Fibroblast of lung (primary cell): Measurements from ENCODE around the gene ACE.

Experiments
- EZH2 ChIP-seq: IDR thresholded peaks from 2 replicates; pipeline ENCODE4 v1.5.1; 2012; ENCODE audit warnings: low read length, control low read depth, mild to moderate bottlenecking; ENCODE audit errors: missing control alignments
- TF ChIP-seq, protein P1 (sequence below), 2 donors: IDR thresholded peaks in 1 of 2; conservative IDR thresholded peaks in 1 of 2; 1 replicate in 1 of 2; 2 replicates in 1 of 2; pipeline ENCODE4 v1.5.1; 2011 to 2012; ENCODE audit warnings: low read length in 2 of 2, control low read depth in 1 of 2, inconsistent platforms in 1 of 2, low read depth in 1 of 2, mild to moderate bottlenecking in 1 of 2

DNA sequence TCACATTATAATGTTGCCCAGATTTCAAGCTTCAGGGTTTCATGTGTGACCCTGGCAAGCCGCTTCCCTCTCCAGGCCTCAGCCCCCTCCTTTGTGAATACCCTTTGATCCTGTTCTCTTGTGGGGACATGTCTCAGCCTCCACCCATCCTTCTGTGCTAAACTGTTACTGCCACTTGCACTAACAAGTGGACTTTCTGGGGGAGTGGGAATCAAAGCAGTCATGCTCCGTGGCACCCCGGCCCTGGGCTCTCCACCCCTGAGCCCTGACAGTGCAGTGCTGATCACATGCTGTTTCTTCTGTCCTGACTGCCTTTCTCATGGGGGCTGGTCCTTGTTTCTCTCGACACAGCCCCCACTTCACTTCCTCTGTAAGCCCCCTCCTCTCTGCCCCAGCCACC is 63.7 kb downstream of the ACE start:
- TF ChIP-seq, protein P1, sequence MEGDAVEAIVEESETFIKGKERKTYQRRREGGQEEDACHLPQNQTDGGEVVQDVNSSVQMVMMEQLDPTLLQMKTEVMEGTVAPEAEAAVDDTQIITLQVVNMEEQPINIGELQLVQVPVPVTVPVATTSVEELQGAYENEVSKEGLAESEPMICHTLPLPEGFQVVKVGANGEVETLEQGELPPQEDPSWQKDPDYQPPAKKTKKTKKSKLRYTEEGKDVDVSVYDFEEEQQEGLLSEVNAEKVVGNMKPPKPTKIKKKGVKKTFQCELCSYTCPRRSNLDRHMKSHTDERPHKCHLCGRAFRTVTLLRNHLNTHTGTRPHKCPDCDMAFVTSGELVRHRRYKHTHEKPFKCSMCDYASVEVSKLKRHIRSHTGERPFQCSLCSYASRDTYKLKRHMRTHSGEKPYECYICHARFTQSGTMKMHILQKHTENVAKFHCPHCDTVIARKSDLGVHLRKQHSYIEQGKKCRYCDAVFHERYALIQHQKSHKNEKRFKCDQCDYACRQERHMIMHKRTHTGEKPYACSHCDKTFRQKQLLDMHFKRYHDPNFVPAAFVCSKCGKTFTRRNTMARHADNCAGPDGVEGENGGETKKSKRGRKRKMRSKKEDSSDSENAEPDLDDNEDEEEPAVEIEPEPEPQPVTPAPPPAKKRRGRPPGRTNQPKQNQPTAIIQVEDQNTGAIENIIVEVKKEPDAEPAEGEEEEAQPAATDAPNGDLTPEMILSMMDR (conservative IDR thresholded peaks at IDR 0.05 in 1 of 2, IDR thresholded peaks at IDR 0.05 in 1 of 2; ENCODE audit: low read depth in 1 of 2, low read length in 2 of 2) = no peak
- TF ChIP-seq EZH2 = no peak
